ENCODE measurements around the gene CCDC188.

Gene CCDC188

DNA sequence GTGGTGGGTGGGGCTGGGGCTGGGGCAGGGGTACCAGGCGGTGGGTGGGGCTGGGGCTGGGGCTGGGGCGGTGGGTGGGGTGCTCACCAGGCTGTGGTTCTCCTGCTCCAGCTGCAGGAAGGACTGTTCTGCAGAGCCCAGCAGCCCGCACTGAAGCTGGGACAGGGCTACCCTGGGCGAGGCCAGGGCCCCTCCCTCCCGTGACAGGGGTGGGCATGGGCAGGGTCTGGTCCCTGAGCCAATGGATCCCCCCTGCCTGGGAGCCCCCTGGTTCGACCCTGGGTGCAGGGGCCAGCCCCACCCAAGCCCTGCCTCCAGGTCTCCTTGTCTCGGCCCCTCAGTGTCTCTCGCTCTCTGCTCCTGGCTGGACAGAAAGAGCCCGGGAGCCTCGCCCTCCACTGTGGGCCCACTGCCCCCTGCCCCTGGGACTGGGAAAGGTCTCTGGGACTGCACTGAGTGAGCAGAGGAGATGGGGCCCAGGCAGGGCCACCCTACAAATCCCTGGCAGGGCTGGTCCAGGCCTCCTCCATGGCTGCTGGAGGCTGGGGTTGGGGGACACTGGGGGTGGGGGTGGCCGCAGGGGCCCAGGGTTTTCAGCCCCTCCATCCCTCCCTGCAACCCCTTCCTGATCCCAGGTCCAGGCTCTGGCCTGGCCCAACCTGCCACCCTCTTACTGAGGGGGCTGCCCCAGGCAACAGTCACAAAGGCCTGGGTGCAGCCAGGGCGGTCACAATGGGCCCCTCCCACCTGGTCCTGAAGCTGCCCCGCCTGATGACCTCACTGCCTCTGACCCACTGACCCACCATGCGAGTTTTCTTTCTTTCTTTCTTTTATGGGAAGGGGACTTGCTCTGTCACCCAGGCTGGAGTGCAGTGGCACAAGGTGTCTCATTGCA, at the start of gene CCDC188:
CCDC188 (minus strand) TSS at position 675 of the 895 bp plus-strand sequence; CDS start at position 606, 69 bp downstream.
- DNase-seq, result no peak

DNA sequence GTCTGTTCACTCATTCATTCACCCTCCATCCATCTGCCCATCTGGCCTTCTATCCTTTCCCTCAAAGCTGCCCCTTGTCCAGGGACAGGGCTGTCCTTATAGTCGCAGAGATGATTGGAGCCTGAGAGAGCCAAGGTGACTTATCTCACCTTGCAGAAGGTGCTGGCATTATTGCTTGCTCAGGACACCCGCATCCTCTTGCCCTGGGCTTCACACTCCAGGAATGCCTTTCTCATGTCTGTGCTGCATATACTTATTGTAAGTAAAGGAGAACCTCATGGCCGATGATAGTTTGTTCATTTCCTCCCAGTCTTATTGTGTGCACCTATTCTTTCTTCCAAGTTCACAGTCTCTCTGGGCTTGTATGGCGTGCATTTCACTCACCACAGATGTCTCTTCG, 49.1 kb upstream of the CCDC188 start:
- no peak for DNase-seq

- no peak for DNase-seq
Measured at GRCh38 chr22:20199413-20199842, 48.6 kb upstream of the CCDC188 start.

DNA sequence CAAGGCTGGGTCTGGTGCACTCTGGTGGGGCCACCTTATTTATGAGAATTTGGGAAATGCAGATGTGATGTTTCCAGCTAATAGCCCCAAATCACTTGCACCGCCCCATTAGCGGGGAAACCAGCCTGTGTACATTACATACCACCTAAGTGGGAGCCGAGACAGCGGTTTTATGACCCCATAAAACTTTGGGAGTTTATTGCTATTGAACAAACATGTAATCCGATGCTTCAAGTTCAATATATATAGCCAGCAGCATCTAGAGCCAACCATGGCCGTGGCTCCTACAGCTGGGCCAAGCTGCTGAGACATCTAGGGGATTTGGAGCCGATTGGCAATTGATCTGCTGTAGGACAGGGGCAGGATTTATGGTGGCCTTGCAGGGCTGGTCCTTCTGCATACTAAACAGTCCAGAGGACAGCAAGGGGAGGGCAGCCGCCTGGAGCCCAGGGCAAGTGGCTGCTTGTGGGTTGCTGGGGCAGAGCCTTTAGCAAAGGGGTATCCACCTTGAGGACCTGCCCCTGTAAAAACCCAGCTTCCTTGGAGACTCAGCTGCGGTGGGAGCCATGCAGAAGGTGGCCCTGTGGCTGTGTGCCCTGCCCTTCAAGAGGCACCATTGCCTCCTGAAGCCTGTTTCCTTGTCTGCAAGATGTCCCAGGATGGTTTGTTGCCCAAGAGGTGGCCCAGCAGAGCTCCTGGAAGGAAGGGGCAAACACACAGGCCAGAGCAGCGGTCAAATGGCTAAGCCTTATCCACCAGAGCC, 47.9 kb upstream of the CCDC188 start:
- DNase-seq, result no peak

DNA sequence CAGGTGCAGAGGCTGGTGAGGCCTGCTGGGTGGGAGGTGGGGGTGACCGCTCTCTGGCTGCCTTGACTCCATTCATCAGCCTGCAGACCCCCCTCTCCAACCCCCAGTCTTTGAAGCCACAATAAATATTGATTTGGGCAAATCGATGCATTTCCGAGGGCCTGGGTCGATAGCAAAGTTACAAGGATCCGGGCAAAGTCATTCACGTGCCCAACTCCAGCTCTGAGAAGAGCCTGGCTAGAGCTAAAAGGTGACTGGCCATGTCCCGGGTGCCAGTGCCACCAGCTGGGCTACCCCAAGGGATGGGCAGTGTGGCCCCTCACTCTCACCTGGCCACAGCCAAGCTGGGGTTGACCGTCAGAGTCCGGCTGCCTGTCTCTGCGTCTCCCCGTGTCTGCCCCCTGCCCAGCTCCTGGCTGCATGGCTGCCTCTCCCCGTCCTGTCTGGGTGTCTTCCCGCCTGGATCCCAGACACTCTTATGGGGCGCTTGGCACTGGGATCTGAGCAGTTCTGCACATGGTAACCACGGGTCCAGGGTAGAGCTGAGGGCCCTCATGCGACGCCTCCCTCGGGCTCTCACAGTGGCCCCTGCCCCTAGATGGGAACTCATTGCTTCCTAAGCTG, 46.7 kb upstream of the CCDC188 start:
- DNase-seq, result no peak

GRCh38 chr22:20196094-20196842, 45.4 kb upstream of the CCDC188 start:
- DNase-seq, result no peak

DNA sequence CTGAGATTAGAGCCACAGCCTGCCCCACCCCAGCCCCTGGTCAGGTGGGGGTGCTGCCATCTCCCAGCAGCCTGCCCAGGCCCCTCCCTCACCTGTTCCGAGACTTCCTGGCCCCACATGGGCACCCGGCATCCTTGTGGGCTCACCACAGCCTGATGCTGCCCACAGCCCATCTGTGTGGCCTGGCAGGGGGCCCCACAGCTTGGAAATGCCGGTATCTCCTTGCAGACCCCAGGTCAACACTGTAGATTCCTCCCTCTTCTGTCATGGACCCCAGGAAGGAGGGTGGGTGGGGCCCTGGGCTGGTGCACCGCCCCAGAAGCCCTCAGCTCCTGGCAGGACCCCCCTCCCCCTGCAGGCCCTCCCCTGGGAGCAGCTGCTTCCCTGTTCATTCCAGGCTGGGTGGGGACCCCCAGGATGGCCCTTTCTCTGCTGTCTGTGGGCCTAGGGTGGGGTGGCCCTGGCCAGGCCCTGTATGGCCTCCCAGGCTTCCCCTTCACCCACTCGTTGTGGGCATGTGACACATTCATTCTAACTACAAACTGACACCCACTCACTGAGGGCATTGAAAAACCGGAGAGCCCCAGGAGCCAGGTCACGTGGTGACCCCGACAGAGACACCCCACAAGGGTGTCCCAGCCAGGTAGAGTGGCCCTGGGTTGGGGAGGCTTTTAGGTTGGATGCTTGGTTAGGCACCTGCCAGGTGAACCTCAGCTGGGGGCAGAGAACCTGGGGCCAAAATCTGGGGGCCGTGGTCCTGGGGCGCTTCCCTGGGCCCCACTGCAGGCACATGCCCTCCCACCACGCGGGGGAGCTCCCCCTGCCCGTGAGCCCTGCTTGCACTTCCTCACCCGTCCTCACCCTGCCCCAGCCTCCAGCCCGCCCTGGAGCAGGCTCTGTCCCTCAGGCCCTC, 44.1 kb upstream of the CCDC188 start:
- DNase-seq, result no peak

GRCh38 chr22:20193761-20194494, 43.1 kb upstream of the CCDC188 start:
- no peak for DNase-seq

DNA sequence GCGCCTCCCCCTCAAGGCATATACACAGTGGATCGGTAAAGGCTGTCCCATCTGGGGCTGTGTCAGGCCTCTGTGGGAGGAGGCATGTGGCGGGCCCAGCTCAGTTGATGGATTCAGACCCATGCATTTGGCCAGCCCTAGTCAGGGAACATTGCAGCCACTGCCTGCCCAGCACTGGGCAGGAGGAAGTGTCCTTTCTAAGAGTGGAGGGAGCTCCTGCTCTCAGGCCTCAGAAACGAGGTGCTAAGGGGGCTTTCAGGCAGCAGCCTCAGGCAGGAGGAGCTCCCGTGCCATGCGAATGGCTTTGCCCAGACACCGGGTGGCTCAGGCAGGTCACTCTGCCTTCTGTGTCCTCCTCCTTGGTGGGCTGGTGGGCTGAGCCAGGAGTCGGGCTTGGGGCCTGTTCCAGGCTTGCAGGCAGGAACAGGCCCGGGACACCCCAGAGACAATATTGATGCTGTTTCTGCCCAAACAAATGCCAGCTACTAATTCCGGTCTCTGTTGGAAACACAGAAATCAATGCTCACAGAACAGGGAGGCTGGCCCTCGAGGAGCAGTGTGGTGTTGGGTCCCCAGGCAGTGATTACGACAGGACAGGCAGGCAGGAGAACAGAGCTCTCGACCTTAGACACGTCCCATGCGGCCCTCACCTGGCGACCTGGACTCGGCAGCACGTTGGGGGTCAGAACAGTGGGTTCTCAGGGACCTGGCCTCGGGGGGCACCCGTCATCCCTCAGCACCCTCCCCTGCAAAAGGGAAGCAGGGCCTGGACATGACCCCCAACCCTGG, 42.3 kb upstream of the CCDC188 start:
- no peak for DNase-seq

DNA sequence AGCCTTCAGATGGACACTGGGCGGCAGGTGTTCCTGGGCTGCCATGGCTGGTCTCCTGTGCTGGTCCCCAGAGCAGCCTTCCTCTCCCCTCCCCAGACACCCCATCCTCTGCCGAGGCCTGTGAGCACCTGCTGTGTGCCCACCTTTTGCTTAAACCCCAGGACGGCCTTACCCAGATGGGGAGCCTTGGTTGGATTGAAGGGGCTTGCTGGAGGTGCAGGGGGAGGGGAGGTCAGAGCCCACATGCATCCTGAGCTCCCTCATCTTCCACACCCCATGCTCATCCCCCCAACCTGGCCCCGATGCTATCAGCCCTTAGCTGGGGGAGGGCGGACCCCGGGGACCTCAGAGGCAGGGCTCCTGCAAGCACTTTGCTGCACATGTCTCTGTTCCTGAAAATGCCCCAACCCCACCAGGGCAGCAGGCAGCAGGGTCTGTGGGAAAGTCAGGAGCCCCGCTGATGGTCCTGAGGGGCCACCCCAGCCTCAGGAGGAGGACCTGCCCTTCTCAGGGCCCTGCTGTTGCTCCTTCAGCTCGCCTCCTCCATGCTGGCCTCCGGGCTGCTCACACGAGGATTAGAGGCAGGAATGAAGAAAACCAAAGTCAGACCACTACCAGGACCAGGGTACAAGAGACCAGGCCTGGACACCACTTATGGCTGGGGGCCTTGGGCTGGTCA, 41.6 kb upstream of the CCDC188 start:
- no peak for DNase-seq

GRCh38 chr22:20191803-20192202, 40.9 kb upstream of the CCDC188 start:
- DNase-seq, result no peak

DNA sequence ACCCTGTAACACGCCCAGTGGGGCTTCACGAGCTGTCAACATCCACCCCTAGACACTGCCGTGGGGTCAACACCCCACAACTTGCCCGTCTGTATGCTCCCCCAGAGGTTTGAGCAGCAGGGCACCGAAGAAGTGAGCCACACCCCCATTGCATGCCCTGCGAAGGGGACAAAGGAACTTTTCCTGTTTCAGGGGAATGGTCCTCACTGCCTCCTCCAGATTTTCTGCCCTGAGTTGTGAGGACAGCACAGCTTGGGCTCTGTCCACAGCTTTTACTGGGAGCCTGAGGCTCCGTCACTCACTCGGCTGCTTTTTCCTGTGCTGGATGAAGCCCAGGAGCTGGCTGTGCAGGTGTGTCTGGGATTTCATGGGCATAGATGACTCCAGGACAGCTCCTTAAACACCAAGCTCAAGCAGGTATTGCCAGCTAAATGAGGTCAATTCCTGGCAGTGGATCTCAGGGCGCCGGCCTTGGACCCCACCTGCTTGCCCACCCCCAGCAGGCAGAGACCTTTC, 40.2 kb upstream of the CCDC188 start:
- no peak for DNase-seq

DNA sequence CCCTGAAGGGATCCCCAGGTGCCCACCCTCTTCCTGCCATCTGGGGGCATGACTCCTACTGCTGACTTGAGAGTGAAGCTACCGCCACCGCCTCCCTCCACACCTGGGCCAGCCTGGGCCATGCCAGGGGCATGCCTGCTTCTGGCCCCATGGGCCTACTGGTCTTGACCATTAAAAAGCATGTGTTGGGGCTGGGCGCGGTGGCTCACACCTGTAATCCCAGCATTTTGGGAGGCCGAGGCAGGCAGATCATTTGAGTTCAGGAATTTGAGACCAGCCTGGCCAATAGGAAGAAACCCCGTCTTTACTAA, 37.7 kb upstream of the CCDC188 start:
- DNase-seq, result no peak

DNA sequence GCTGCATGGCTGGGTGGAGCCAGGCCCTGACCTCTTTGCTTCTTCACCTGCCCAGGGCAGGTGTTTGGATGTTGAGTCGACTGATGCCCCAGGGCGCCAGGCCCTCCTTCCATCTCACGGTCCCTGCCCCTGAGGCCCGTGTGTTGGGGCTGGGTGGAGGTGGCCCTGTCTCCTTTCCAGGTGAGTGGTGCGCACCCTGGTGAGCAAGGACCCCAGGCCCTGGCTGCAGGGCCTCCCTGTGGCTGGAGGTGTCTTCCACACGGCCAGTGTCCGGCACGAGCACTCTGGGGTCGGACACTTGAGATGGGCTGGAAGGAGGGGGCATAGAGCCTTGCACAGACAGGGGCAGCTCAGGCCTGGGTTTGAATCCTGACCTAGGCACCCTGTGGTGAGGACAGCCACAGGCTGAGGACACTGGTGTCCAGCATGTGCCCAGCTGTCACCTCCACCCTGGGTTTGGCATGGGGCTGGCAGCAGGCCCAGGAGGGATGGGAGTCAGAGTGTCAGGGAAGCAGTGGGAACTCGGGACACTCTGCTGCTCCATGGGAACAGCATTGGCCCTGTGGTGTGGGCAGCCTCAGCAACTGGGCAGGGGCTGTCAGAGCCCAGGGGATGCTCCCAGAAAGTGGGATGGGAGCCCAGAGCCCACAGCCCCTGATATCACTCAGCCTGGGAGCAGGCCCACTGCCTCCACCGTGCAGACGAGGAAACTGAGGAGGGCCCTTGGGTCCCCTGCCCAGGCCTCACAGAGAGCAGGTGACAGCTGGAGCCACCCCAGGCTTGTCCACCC, 37.1 kb upstream of the CCDC188 start:
- DNase-seq, result no peak

- DNase-seq, result no peak
Measured at GRCh38 chr22:20186871-20187546, 36.2 kb upstream of the CCDC188 start.

GRCh38 chr22:20186183-20186870, 35.5 kb upstream of the CCDC188 start:
- no peak for DNase-seq

DNA sequence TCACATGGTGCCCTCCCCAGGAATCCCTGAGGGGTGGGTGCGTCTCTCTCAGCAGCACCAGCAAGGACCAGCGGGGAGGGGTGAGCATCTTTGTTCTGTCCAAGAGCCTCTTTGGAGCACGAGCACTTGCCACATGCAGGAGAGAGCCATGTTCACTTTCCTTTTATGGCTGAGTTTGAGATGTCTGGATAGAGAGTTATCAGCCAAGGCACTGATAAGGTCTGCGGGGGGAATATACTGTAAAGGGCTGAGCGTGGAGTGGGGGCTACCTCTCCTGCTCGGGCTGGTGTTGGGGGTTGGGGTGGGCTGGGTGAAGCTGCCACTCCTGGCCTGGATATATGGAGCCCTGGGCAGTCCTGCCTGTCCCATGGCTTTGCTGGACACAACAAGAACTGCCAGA, 34.9 kb upstream of the CCDC188 start:
- no peak for DNase-seq

All from stimulated activated CD4-positive, alpha-beta T cell treated with anti-CD3 and anti-CD28 coated beads, Interleukin-4, amount 100 ng/mL, for 24 hours (primary cell).